K562 (cell line): ENCODE data around the gene NEK2. TPM values are rescaled to one million over a fixed set of nuclear protein-coding genes. Genes with fewer than 3 reads are reported as not detected.

ENCODE experiments used
- BRF1 ChIP-seq: IDR thresholded peaks from 3 replicates; pipeline ENCODE4 v1.6.1; 2011; ENCODE audit warnings: borderline replicate concordance, mild to moderate bottlenecking; ENCODE audit not compliant: insufficient read length; ENCODE audit errors: extremely low read depth
- CBFA2T2 ChIP-seq: fragments of 450-650 bp; conservative IDR thresholded peaks from 2 replicates; pipeline ENCODE4 v1.6.1; 2017; ENCODE audit warnings: mild to moderate bottlenecking
- DMBX1 ChIP-seq: fragments of 250-450 bp; sonication (Bioruptor Pico); IDR thresholded peaks from 2 replicates; pipeline ENCODE4 v1.8.0; 2022; ENCODE audit warnings: inconsistent platforms, mild to moderate bottlenecking, moderate library complexity, borderline replicate concordance
- EP300 ChIP-seq: IDR thresholded peaks from 2 replicates; pipeline ENCODE4 v1.6.1; 2012; ENCODE audit warnings: low read length, improper control_type of control experiment
- FOXA3 ChIP-seq, 2 experiments: fragments of 450-650 bp in 1 of 2; sonication (generic) in 1 of 2; formaldehyde crosslinking; IDR thresholded peaks in 1 of 2; conservative IDR thresholded peaks in 1 of 2; 2 replicates each; pipeline versions ENCODE4 v1.4.0 to v1.8.0; 2020 to 2022; ENCODE audit warnings: mild to moderate bottlenecking in 2 of 2, missing genetic modification reagents in 1 of 2
- FOXK2 ChIP-seq, 2 experiments: fragments of 450-650 bp; IDR thresholded peaks in 1 of 2; conservative IDR thresholded peaks in 1 of 2; 2 replicates each; pipeline ENCODE4 v1.6.1; 2016; ENCODE audit warnings: low read depth in 2 of 2, mild to moderate bottlenecking in 1 of 2
- HNRNPUL1 ChIP-seq: fragments of 200-400 bp; formaldehyde crosslinking; IDR thresholded peaks from 2 replicates; pipeline ENCODE4 v1.6.1; 2017; ENCODE audit warnings: low read length
- ILK ChIP-seq: fragments of 450-650 bp; IDR thresholded peaks from 2 replicates; pipeline ENCODE4 v1.6.1; 2016; ENCODE audit warnings: missing genetic modification characterization, low read depth, mild to moderate bottlenecking, missing compliant biosample characterization, moderate library complexity, borderline replicate concordance
- JUNB ChIP-seq: fragments of 450-650 bp; formaldehyde crosslinking; conservative IDR thresholded peaks from 2 replicates; pipeline ENCODE4 v1.4.0; 2020; ENCODE audit warnings: mild to moderate bottlenecking
- MAFG ChIP-seq: fragments of 450-650 bp; conservative IDR thresholded peaks from 2 replicates; pipeline ENCODE4 v1.6.1; 2016; ENCODE audit warnings: missing genetic modification characterization, missing compliant biosample characterization
- MECOM ChIP-seq: fragments of 250-450 bp; sonication (Bioruptor Pico); IDR thresholded peaks from 2 replicates; pipeline ENCODE4 v1.8.0; 2022; ENCODE audit warnings: inconsistent platforms
- NCOA6 ChIP-seq: fragments of 450-650 bp; IDR thresholded peaks from 2 replicates; pipeline ENCODE4 v1.6.1; 2017; ENCODE audit warnings: mild to moderate bottlenecking
- PTTG1 ChIP-seq: fragments of 450-650 bp; IDR thresholded peaks from 2 replicates; pipeline ENCODE4 v1.6.1; 2016; ENCODE audit warnings: low read depth, mild to moderate bottlenecking, missing genetic modification characterization, missing compliant biosample characterization
- SRSF7 ChIP-seq: fragments of 200-400 bp; formaldehyde crosslinking; optimal IDR thresholded peaks from 2 replicates; pipeline ENCODE3; 2017; ENCODE audit warnings: mild to moderate bottlenecking, low read depth, low read length
- U2AF1 ChIP-seq: fragments of 200-400 bp; formaldehyde crosslinking; optimal IDR thresholded peaks from 2 replicates; pipeline ENCODE3; 2017; ENCODE audit warnings: mild to moderate bottlenecking, low read depth, low read length, moderate library complexity
- ZNF311 ChIP-seq: fragments of 250-450 bp; sonication (Bioruptor Pico); IDR thresholded peaks from 2 replicates; pipeline ENCODE4 v1.4.0; 2020; ENCODE audit warnings: mild to moderate bottlenecking, moderate library complexity
- ZNF384 ChIP-seq: IDR thresholded peaks from 2 replicates; pipeline ENCODE4 v1.6.1; 2012; ENCODE audit warnings: low read depth, low read length, improper control_type of control experiment
- ZNF766 ChIP-seq: fragments of 200-800 bp; sonication (Bioruptor generic); conservative IDR thresholded peaks from 2 replicates; pipeline ENCODE4 v1.6.1; 2016; ENCODE audit warnings: missing genetic modification characterization, missing compliant biosample characterization
- polyA plus RNA-seq, 8 experiments: library from polyadenylated mRNA; depleted of rRNA in 4 of 8; stranded (reverse) in 5 of 8; unstranded in 3 of 8; fragments of >200 nt; fragmentation: Nextera tagmentation in 2 of 8; fragmentation: Illumina TruSeq in 1 of 8; extraction: Ambion mirVana in 2 of 8; extraction: Trizol in 1 of 8; gene quantifications; 2 replicates each; pipeline versions ENCODE4 v1.2.1 to v1.2.3, GENCODE V29; 2011 to 2014; ENCODE audit warnings: inconsistent platforms in 1 of 8, missing spikeins in 1 of 8
- total RNA-seq, 7 experiments: library from RNA; depleted of rRNA in 6 of 7; stranded (reverse); fragments of >200 nt in 6 of 7; fragmentation: Illumina TruSeq in 2 of 7; extraction: Trizol in 2 of 7; gene quantifications; 2 replicates each; pipeline versions ENCODE4 v1.2.1 to v1.2.3, GENCODE V29; 2011 to 2021; ENCODE audit warnings: low replicate concordance in 1 of 7
- TF ChIP-seq, protein P1 (sequence below): sonication (generic); formaldehyde crosslinking; IDR thresholded peaks from 2 replicates; pipeline ENCODE4 v1.8.0; 2022; ENCODE audit warnings: mild to moderate bottlenecking, missing genetic modification reagents
- TF ChIP-seq, protein P2 (sequence below), 2 experiments: IDR thresholded peaks in 1 of 2; conservative IDR thresholded peaks in 1 of 2; 2 replicates each; pipeline ENCODE4 v1.6.1; 2016; ENCODE audit warnings: low read depth in 2 of 2, mild to moderate bottlenecking in 1 of 2, missing compliant biosample characterization in 1 of 2, missing genetic modification characterization in 1 of 2, moderate library complexity in 1 of 2
- TF ChIP-seq, protein P3 (sequence below): fragments of 450-650 bp; formaldehyde crosslinking; IDR thresholded peaks from 2 replicates; pipeline ENCODE4 v1.4.0; 2020; ENCODE audit warnings: mild to moderate bottlenecking, moderate library complexity

The NEK2 gene
- total and polyA plus RNA-seq, 9 of the 15 experiments (the other 6 are each of a cell fraction or from before 2014, with no cell fraction given): 30.0 to 74.7 (median 66.4) TPM

DNA sequence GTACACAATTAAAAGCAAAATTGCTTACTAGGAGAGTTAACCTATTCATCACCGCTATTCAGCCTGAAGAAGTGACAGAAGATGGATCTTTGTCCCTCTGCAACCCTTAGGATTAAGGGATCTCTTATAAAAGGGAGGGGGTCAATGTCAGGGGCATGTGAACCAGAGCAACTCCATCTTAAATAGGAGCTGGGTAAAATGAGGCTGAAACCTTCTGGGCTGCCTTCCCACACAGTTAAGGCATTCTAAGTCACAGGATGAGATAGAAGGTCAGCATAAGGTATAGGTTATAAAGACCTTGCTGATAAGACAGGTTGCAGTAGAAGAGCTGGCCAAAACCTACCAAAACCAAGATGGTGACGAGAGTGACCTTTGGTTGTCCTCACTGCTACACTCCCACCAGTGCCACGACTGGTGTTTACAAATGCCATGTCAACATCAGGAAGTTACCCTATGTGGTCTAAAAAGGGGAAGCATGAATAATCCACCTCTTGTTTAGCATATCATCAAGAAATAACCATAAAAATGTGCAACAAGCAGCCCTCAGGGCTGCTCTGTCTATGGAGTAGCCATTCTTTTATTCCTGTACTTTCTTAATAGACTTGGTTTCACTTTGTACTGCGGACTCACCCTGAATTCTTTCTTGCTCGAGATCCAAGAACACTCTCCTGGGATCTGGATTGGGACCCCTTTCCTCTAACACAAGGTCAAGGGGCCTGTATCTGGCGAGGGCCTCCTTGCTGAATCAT lies 35.3 kb upstream of the NEK2 start (continued):
- TF ChIP-seq ZNF766 (CRISPR knock-in tag) (peak; percentile 73), MAFG (tag) (0 out of 2 replicates have a peak, but pooled peaks have one; percentile 28), ILK (tag) (peak; percentile 75), ZNF384 (no peak), DMBX1 (CRISPR knock-in tag) (peak; percentile 87), CBFA2T2 (no peak), SRSF7 (no peak), FOXA3 (CRISPR knock-in tag; conservative IDR thresholded peaks at IDR 0.05 in 1 of 2, IDR thresholded peaks at IDR 0.05 in 1 of 2) (peak; percentile 19 to 66; a peak in 1 of 4 replicates), NCOA6 (no peak), MECOM (CRISPR knock-in tag) (peak; percentile 67), JUNB (CRISPR knock-in tag) (no peak), EP300 (no peak), U2AF1 (no peak), FOXK2 (conservative IDR thresholded peaks at IDR 0.05 in 1 of 2, IDR thresholded peaks at IDR 0.05 in 1 of 2; ENCODE audit: low read depth in 2 of 2) (peak in 1 of 2 experiments; percentile 32; a peak in 1 of 4 replicates), PTTG1 (tag) (peak; percentile 65), ZNF311 (CRISPR knock-in tag) (peak; percentile 37; the same call in 1 of the 2 replicates), BRF1 (no peak), HNRNPUL1 (no peak)
- TF ChIP-seq, protein P1, sequence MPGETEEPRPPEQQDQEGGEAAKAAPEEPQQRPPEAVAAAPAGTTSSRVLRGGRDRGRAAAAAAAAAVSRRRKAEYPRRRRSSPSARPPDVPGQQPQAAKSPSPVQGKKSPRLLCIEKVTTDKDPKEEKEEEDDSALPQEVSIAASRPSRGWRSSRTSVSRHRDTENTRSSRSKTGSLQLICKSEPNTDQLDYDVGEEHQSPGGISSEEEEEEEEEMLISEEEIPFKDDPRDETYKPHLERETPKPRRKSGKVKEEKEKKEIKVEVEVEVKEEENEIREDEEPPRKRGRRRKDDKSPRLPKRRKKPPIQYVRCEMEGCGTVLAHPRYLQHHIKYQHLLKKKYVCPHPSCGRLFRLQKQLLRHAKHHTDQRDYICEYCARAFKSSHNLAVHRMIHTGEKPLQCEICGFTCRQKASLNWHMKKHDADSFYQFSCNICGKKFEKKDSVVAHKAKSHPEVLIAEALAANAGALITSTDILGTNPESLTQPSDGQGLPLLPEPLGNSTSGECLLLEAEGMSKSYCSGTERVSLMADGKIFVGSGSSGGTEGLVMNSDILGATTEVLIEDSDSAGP (CRISPR knock-in tag): no peak
- TF ChIP-seq, protein P2, sequence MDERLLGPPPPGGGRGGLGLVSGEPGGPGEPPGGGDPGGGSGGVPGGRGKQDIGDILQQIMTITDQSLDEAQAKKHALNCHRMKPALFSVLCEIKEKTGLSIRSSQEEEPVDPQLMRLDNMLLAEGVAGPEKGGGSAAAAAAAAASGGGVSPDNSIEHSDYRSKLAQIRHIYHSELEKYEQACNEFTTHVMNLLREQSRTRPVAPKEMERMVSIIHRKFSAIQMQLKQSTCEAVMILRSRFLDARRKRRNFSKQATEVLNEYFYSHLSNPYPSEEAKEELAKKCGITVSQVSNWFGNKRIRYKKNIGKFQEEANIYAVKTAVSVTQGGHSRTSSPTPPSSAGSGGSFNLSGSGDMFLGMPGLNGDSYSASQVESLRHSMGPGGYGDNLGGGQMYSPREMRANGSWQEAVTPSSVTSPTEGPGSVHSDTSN (CRISPR knock-in tag; IDR thresholded peaks at IDR 0.05; ENCODE audit: low read depth): no peak
- TF ChIP-seq, protein P2 (tag; conservative IDR thresholded peaks at IDR 0.05; ENCODE audit: low read depth): 0 out of 2 replicates have a peak, but pooled peaks have one; percentile 26
- TF ChIP-seq, protein P3, sequence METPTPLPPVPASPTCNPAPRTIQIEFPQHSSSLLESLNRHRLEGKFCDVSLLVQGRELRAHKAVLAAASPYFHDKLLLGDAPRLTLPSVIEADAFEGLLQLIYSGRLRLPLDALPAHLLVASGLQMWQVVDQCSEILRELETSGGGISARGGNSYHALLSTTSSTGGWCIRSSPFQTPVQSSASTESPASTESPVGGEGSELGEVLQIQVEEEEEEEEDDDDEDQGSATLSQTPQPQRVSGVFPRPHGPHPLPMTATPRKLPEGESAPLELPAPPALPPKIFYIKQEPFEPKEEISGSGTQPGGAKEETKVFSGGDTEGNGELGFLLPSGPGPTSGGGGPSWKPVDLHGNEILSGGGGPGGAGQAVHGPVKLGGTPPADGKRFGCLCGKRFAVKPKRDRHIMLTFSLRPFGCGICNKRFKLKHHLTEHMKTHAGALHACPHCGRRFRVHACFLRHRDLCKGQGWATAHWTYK (CRISPR knock-in tag): no peak
